AG08395 (cell line): Measurements from ENCODE around the gene SLC22A13.
"Not testable (repeated sequence)": the region's sequence is repeated elsewhere in the genome, so short reads cannot be mapped to it uniquely, and the experiment has no call there.

ENCODE experiments used
- DNase-seq: peaks from one replicate; pipeline ENCODE4 v3.0.0; 2012; ENCODE audit warnings: mixed read lengths, low spot score

SLC22A13 gene

GRCh38 chr3:38264779-38265178, 833 bp upstream of the SLC22A13 start:
- DNase-seq: no peak

- no peak for DNase-seq
Observed at GRCh38 chr3:38266810-38267209, 1.2 kb downstream of the SLC22A13 start.

- DNase-seq: no peak
Observed at GRCh38 chr3:38267662-38268061, 2.0 kb downstream of the SLC22A13 start.

GRCh38 chr3:38268087-38268486, 2.5 kb downstream of the SLC22A13 start:
- no peak for DNase-seq

GRCh38 chr3:38268522-38268921, 2.9 kb downstream of the SLC22A13 start:
- DNase-seq: no peak

- no peak for DNase-seq
Observed at GRCh38 chr3:38270606-38271005, 5.0 kb downstream of the SLC22A13 start.

- no peak for DNase-seq
Observed at GRCh38 chr3:38271553-38271952, 5.9 kb downstream of the SLC22A13 start.

- DNase-seq: no peak
Observed at GRCh38 chr3:38274864-38275649, 9.4 kb downstream of the SLC22A13 start.

- no peak for DNase-seq
Observed at GRCh38 chr3:38275658-38276057, 10.0 kb downstream of the SLC22A13 start.

- no peak for DNase-seq
Observed at GRCh38 chr3:38276081-38276916, 10.7 kb downstream of the SLC22A13 start.

GRCh38 chr3:38276917-38277630, 11.5 kb downstream of the SLC22A13 start:
- DNase-seq: no peak

GRCh38 chr3:38278841-38279240, 13.2 kb downstream of the SLC22A13 start:
- no peak for DNase-seq

GRCh38 chr3:38281895-38282686, 16.5 kb downstream of the SLC22A13 start, which contains the start of gene SLC22A14:
TSS of gene SLC22A14 (plus strand) at chr3:38282294. CDS start at chr3:38306027, 23,733 bp downstream.
- no peak for DNase-seq

- peak; percentile 86 for DNase-seq
Observed at GRCh38 chr3:38283810-38284755, 18.5 kb downstream of the SLC22A13 start.

GRCh38 chr3:38284756-38285150, 19.1 kb downstream of the SLC22A13 start:
- no peak for DNase-seq

- DNase-seq: not testable (repeated sequence)
Observed at GRCh38 chr3:38289286-38290217, 23.9 kb downstream of the SLC22A13 start.

- DNase-seq: not testable (repeated sequence)
Observed at GRCh38 chr3:38297053-38297452, 31.4 kb downstream of the SLC22A13 start.

- no peak for DNase-seq
Observed at GRCh38 chr3:38297537-38297936, 31.9 kb downstream of the SLC22A13 start.
